WTC11 (cell line): Measurements from ENCODE around the gene MXD3. TPM values are rescaled to one million over a fixed set of nuclear protein-coding genes. Genes with fewer than 3 reads are reported as not detected.

Source experiments
- ATAC-seq: fragments of 200-7000 bp; cut with Tn5 transposase; 2 replicates; pipeline ENCODE4 v1.10.0; 2021; ENCODE audit warnings: mild to moderate bottlenecking, moderate library complexity
- CTCF ChIA-PET: fragments of 300-600 bp; sonication (Branson Sonifier 250); formaldehyde crosslinking; loops from one replicate; lab custom pipeline; 2021; ENCODE audit warnings: antibody characterized with exemption; lab: Charles Lee
- POLR2A ChIA-PET: fragments of 350-600 bp; sonication (Branson Sonifier 250); formaldehyde crosslinking; loops from one replicate; lab custom pipeline; 2021; ENCODE audit warnings: antibody characterized with exemption; lab: Charles Lee
- DNase-seq: peaks from one replicate; pipeline ENCODE4 v3.0.0; 2021; ENCODE audit warnings: low spot score
- H3K27ac Mint-ChIP-seq: 2 replicates; pipeline ENCODE4 v1.8.0; 2021; ENCODE audit warnings: mixed read lengths
- H3K27me3 Mint-ChIP-seq: 2 replicates; pipeline ENCODE4 v1.8.0; 2021; ENCODE audit warnings: low read depth, mild to moderate bottlenecking, moderate library complexity, mixed read lengths
- H3K36me3 Mint-ChIP-seq: 2 replicates; pipeline ENCODE4 v1.8.0; 2021; ENCODE audit warnings: mixed read lengths
- H3K4me1 Mint-ChIP-seq: 2 replicates; pipeline ENCODE4 v1.8.0; 2022; ENCODE audit warnings: mixed read lengths
- H3K4me3 Mint-ChIP-seq: 2 replicates; pipeline ENCODE4 v1.8.0; 2021; ENCODE audit warnings: mild to moderate bottlenecking, moderate library complexity, mixed read lengths
- H3K9me3 Mint-ChIP-seq: 2 replicates; pipeline ENCODE4 v1.8.0; 2021; ENCODE audit warnings: mixed read lengths
- CREM ChIP-seq: sonication (generic); formaldehyde crosslinking; IDR thresholded peaks from 2 replicates; pipeline ENCODE4 v1.8.1; 2022; ENCODE audit warnings: mild to moderate bottlenecking, missing genetic modification reagents, moderate library complexity
- FOXJ3 ChIP-seq: sonication (generic); formaldehyde crosslinking; IDR thresholded peaks from 2 replicates; pipeline ENCODE4 v1.9.0; 2021; ENCODE audit warnings: missing genetic modification reagents, mild to moderate bottlenecking, borderline replicate concordance
- GRHL2 ChIP-seq: fragments of 250-450 bp; sonication (Bioruptor Pico); IDR thresholded peaks from 2 replicates; pipeline ENCODE4 v1.8.0; 2022; ENCODE audit warnings: mild to moderate bottlenecking, moderate library complexity; ENCODE audit not compliant: insufficient replicate concordance, severe bottlenecking
- GTF2I ChIP-seq: fragments of 250-450 bp; sonication (Bioruptor Pico); conservative IDR thresholded peaks from 2 replicates; pipeline ENCODE4 v1.4.0; 2021; ENCODE audit warnings: mild to moderate bottlenecking
- MXD4 ChIP-seq: fragments of 250-450 bp; sonication (Bioruptor Pico); IDR thresholded peaks from 2 replicates; pipeline ENCODE4 v1.8.0; 2021; ENCODE audit warnings: mild to moderate bottlenecking, moderate library complexity, borderline replicate concordance
- MYBL2 ChIP-seq: sonication (generic); formaldehyde crosslinking; IDR thresholded peaks from 2 replicates; pipeline ENCODE4 v1.8.1; 2023; ENCODE audit warnings: mild to moderate bottlenecking, moderate library complexity, missing genetic modification reagents
- NFATC4 ChIP-seq: fragments of 250-450 bp; sonication (Bioruptor Pico); IDR thresholded peaks from 2 replicates; pipeline ENCODE4 v1.9.0; 2021; ENCODE audit warnings: mild to moderate bottlenecking
- TEAD4 ChIP-seq: sonication (generic); formaldehyde crosslinking; IDR thresholded peaks from 2 replicates; pipeline ENCODE4 v1.8.0; 2022; ENCODE audit warnings: mild to moderate bottlenecking, missing genetic modification reagents
- TP53 ChIP-seq: sonication (generic); formaldehyde crosslinking; IDR thresholded peaks from 2 replicates; pipeline ENCODE4 v1.8.1; 2023; ENCODE audit warnings: mild to moderate bottlenecking, missing genetic modification reagents
- ZBTB21 ChIP-seq: sonication (generic); formaldehyde crosslinking; IDR thresholded peaks from 2 replicates; pipeline ENCODE4 v1.8.1; 2023; ENCODE audit warnings: mild to moderate bottlenecking, missing genetic modification reagents, borderline replicate concordance
- ZNF396 ChIP-seq: fragments of 250-450 bp; sonication (Bioruptor Pico); IDR thresholded peaks from 2 replicates; pipeline ENCODE4 v1.8.0; 2021; ENCODE audit warnings: mild to moderate bottlenecking, moderate library complexity, borderline replicate concordance
- total RNA-seq: library from RNA; stranded (reverse); gene quantifications from 3 replicates; pipeline ENCODE4 v1.2.3, GENCODE V29; 2021
- TF ChIP-seq, protein P1 (sequence below): sonication (generic); formaldehyde crosslinking; IDR thresholded peaks from 2 replicates; pipeline ENCODE4 v1.8.1; 2022; ENCODE audit warnings: mild to moderate bottlenecking, moderate library complexity, missing genetic modification reagents
- TF ChIP-seq, protein P2 (sequence below): sonication (generic); formaldehyde crosslinking; IDR thresholded peaks from 2 replicates; pipeline ENCODE4 v1.8.0; 2023; ENCODE audit warnings: mild to moderate bottlenecking, missing genetic modification reagents
- TF ChIP-seq, protein P3 (sequence below): sonication (generic); formaldehyde crosslinking; IDR thresholded peaks from 2 replicates; pipeline ENCODE4 v1.8.1; 2023; ENCODE audit warnings: mild to moderate bottlenecking, missing genetic modification reagents, moderate library complexity
- TF ChIP-seq, protein P4 (sequence below): fragments of 200-600 bp; IDR thresholded peaks from 2 replicates; pipeline ENCODE4 v1.8.0; 2022; ENCODE audit warnings: antibody characterized with exemption
- TF ChIP-seq, protein P5 (sequence below): sonication (generic); formaldehyde crosslinking; conservative IDR thresholded peaks from 2 replicates; pipeline ENCODE4 v1.8.1; 2023; ENCODE audit warnings: mild to moderate bottlenecking, low read depth, missing genetic modification reagents, moderate library complexity
- TF ChIP-seq, protein P6 (sequence below): sonication (generic); formaldehyde crosslinking; IDR thresholded peaks from 2 replicates; pipeline ENCODE4 v1.8.0; 2022; ENCODE audit warnings: mild to moderate bottlenecking, missing genetic modification reagents
- TF ChIP-seq, protein P7 (sequence below): sonication (generic); formaldehyde crosslinking; IDR thresholded peaks from 2 replicates; pipeline ENCODE4 v1.8.1; 2022; ENCODE audit warnings: mild to moderate bottlenecking, missing genetic modification reagents, moderate library complexity, borderline replicate concordance
- TF ChIP-seq, protein P8 (sequence below): sonication (generic); formaldehyde crosslinking; IDR thresholded peaks from 2 replicates; pipeline ENCODE4 v1.8.0; 2022; ENCODE audit warnings: mild to moderate bottlenecking, missing genetic modification reagents
- TF ChIP-seq, protein P9 (sequence below): fragments of 250-450 bp; sonication (Bioruptor Pico); conservative IDR thresholded peaks from 2 replicates; pipeline ENCODE4 v1.9.0; 2021; ENCODE audit warnings: mild to moderate bottlenecking

Gene MXD3
- total RNA-seq, 1 experiment from 2014 or later = 25.7 TPM

DNA sequence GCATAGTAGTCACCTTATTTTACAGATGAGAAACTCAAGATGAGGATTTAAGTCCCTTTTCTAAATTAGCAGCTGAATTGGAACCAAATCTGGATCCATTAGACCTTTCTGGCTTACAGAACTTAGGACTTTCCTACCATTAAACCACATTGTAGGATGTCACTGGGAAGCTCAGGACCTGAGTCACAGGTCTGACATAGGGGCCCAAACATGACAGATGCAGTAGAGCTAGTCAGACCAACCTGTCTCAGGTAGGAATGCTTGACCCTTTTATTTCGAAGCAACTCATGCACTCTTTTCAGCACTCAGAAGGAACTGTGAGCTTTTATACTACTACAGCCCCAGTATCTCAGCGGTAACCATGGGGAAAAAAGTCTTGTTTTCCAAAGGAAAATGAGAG is 10.7 kb downstream of the MXD3 start:
- H3K36me3 Mint-ChIP-seq = peaks cover 20% of the 10 kb centered on the region
- CTCF ChIA-PET = interaction anchor here (1.1 to 1.9 kb wide), 6 partner anchors 9 to 187 kb away, joined by 3 to 16 read pairs (median 6); no protein-coding TSS in a partner anchor
- H3K4me3 Mint-ChIP-seq = no peak overlapping the region
- H3K4me1 Mint-ChIP-seq = peaks cover 53% of the 10 kb centered on the region
- no peak for ATAC-seq
- DNase-seq = no peak
- no peaks in the 10 kb centered on the region for H3K27me3 Mint-ChIP-seq
- TF ChIP-seq, protein P1, sequence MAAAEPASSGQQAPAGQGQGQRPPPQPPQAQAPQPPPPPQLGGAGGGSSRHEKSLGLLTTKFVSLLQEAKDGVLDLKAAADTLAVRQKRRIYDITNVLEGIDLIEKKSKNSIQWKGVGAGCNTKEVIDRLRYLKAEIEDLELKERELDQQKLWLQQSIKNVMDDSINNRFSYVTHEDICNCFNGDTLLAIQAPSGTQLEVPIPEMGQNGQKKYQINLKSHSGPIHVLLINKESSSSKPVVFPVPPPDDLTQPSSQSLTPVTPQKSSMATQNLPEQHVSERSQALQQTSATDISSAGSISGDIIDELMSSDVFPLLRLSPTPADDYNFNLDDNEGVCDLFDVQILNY (CRISPR knock-in tag) = no peak
- TF ChIP-seq MXD4 = no peak
- TF ChIP-seq MYBL2 (CRISPR knock-in tag) = no peak
- peak overlapping the region; percentile 99 for H3K27ac Mint-ChIP-seq
- POLR2A ChIA-PET = no interaction called here
- H3K9me3 Mint-ChIP-seq = no peaks in the 10 kb centered on the region

DNA sequence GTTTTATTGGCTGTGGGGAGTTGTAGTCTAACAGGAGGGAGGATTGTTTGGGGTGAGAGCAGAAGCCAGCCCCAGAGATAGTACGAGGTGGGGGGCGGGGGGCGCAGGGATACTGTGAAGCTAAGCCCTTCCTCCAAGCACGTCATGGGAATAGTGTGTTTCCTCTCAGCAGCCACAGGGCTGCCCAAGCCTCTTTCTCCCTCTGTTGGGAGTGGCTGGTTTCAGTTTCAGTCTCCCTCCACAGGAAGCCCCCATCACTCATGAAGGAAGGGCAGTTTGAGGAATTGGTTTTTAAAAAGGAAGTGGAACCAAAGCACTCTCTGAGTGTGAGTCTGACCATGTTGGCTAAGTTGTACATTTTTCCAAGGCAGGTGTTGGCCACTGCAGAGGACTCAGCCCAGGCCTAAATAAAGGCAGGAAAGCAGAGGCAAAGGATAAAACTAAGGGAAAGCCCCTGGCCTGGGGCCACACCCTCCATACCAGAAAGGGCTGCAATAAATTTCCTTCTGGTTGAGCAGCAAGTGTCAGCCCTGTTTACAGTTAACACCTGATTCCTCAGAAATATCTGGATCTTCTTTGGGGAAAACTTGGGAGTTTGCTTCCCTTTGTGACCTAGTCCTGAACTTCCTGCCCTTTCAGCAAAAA is 11.3 kb downstream of the MXD3 start:
- H3K27me3 Mint-ChIP-seq = no peaks in the 10 kb centered on the region
- CTCF ChIA-PET = interaction anchor here (0.9 to 4.7 kb wide), 4 partner anchors 9 to 186 kb away, joined by 3 to 36 read pairs (median 10); no protein-coding TSS in a partner anchor
- peak; percentile 25 for ATAC-seq
- no peak overlapping the region for H3K4me3 Mint-ChIP-seq
- peaks cover 19% of the 10 kb centered on the region for H3K36me3 Mint-ChIP-seq
- POLR2A ChIA-PET = no interaction called here
- peak overlapping the region; percentile 99 for H3K27ac Mint-ChIP-seq
- H3K4me1 Mint-ChIP-seq = peaks cover 54% of the 10 kb centered on the region
- no peaks in the 10 kb centered on the region for H3K9me3 Mint-ChIP-seq
- DNase-seq = no peak
- TF ChIP-seq TEAD4 (no peak), NFATC4 (CRISPR knock-in tag) (no peak), ZBTB21 (CRISPR knock-in tag) (no peak), GTF2I (CRISPR knock-in tag) (no peak), GRHL2 (CRISPR knock-in tag) (no peak), FOXJ3 (CRISPR knock-in tag) (no peak), CREM (CRISPR knock-in tag) (no peak), ZNF396 (CRISPR knock-in tag) (no peak), TP53 (CRISPR knock-in tag) (no peak)
- TF ChIP-seq, protein P2, sequence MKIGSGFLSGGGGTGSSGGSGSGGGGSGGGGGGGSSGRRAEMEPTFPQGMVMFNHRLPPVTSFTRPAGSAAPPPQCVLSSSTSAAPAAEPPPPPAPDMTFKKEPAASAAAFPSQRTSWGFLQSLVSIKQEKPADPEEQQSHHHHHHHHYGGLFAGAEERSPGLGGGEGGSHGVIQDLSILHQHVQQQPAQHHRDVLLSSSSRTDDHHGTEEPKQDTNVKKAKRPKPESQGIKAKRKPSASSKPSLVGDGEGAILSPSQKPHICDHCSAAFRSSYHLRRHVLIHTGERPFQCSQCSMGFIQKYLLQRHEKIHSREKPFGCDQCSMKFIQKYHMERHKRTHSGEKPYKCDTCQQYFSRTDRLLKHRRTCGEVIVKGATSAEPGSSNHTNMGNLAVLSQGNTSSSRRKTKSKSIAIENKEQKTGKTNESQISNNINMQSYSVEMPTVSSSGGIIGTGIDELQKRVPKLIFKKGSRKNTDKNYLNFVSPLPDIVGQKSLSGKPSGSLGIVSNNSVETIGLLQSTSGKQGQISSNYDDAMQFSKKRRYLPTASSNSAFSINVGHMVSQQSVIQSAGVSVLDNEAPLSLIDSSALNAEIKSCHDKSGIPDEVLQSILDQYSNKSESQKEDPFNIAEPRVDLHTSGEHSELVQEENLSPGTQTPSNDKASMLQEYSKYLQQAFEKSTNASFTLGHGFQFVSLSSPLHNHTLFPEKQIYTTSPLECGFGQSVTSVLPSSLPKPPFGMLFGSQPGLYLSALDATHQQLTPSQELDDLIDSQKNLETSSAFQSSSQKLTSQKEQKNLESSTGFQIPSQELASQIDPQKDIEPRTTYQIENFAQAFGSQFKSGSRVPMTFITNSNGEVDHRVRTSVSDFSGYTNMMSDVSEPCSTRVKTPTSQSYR = no peak
- TF ChIP-seq, protein P3, sequence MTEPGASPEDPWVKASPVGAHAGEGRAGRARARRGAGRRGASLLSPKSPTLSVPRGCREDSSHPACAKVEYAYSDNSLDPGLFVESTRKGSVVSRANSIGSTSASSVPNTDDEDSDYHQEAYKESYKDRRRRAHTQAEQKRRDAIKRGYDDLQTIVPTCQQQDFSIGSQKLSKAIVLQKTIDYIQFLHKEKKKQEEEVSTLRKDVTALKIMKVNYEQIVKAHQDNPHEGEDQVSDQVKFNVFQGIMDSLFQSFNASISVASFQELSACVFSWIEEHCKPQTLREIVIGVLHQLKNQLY (CRISPR knock-in tag) = no peak
- TF ChIP-seq, protein P4, sequence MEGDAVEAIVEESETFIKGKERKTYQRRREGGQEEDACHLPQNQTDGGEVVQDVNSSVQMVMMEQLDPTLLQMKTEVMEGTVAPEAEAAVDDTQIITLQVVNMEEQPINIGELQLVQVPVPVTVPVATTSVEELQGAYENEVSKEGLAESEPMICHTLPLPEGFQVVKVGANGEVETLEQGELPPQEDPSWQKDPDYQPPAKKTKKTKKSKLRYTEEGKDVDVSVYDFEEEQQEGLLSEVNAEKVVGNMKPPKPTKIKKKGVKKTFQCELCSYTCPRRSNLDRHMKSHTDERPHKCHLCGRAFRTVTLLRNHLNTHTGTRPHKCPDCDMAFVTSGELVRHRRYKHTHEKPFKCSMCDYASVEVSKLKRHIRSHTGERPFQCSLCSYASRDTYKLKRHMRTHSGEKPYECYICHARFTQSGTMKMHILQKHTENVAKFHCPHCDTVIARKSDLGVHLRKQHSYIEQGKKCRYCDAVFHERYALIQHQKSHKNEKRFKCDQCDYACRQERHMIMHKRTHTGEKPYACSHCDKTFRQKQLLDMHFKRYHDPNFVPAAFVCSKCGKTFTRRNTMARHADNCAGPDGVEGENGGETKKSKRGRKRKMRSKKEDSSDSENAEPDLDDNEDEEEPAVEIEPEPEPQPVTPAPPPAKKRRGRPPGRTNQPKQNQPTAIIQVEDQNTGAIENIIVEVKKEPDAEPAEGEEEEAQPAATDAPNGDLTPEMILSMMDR = no peak
- TF ChIP-seq, protein P5, sequence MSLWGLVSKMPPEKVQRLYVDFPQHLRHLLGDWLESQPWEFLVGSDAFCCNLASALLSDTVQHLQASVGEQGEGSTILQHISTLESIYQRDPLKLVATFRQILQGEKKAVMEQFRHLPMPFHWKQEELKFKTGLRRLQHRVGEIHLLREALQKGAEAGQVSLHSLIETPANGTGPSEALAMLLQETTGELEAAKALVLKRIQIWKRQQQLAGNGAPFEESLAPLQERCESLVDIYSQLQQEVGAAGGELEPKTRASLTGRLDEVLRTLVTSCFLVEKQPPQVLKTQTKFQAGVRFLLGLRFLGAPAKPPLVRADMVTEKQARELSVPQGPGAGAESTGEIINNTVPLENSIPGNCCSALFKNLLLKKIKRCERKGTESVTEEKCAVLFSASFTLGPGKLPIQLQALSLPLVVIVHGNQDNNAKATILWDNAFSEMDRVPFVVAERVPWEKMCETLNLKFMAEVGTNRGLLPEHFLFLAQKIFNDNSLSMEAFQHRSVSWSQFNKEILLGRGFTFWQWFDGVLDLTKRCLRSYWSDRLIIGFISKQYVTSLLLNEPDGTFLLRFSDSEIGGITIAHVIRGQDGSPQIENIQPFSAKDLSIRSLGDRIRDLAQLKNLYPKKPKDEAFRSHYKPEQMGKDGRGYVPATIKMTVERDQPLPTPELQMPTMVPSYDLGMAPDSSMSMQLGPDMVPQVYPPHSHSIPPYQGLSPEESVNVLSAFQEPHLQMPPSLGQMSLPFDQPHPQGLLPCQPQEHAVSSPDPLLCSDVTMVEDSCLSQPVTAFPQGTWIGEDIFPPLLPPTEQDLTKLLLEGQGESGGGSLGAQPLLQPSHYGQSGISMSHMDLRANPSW (CRISPR knock-in tag) = no peak
- TF ChIP-seq, protein P6, sequence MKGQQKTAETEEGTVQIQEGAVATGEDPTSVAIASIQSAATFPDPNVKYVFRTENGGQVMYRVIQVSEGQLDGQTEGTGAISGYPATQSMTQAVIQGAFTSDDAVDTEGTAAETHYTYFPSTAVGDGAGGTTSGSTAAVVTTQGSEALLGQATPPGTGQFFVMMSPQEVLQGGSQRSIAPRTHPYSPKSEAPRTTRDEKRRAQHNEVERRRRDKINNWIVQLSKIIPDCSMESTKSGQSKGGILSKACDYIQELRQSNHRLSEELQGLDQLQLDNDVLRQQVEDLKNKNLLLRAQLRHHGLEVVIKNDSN (CRISPR knock-in tag) = no peak
- TF ChIP-seq, protein P7, sequence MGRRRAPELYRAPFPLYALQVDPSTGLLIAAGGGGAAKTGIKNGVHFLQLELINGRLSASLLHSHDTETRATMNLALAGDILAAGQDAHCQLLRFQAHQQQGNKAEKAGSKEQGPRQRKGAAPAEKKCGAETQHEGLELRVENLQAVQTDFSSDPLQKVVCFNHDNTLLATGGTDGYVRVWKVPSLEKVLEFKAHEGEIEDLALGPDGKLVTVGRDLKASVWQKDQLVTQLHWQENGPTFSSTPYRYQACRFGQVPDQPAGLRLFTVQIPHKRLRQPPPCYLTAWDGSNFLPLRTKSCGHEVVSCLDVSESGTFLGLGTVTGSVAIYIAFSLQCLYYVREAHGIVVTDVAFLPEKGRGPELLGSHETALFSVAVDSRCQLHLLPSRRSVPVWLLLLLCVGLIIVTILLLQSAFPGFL (CRISPR knock-in tag) = no peak
- TF ChIP-seq, protein P8, sequence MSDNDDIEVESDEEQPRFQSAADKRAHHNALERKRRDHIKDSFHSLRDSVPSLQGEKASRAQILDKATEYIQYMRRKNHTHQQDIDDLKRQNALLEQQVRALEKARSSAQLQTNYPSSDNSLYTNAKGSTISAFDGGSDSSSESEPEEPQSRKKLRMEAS (CRISPR knock-in tag) = no peak
- TF ChIP-seq, protein P9, sequence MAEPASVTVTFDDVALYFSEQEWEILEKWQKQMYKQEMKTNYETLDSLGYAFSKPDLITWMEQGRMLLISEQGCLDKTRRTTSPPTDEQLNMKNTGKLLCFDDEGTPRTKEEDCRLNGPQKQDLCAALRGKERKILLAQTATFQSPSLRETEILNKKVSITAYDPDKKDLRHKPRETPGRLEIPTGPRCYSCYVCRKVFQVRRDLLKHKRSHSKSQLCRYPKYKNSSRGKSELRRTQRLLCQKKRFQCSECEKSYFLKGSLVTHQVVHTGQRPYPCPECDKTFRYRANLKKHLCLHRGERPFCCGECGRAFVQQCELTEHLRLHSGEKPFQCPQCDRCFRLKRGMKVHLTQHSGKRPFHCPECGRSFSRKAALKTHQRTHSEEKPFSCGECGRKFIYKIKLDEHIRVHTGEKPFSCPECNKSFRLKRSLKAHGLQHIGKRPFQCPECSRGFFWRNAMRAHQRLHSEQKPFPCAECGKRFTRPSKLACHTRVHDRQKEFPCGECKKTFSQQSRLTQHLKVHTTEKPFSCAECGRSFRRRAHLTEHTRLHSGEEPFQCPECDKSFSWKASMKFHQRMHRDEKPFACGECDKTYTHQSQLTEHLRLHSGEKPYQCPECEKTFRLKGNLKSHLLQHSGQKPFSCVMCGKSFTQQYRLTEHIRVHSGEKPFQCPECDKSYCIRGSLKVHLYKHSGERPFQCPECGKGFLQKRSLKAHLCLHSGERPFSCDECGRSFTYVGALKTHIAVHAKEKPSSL (CRISPR knock-in tag) = no peak
